DMS79 (cell line): Measurements from ENCODE around the gene NDUFA3.

Experiments
- DNase-seq: peaks from one replicate; lab custom pipeline; 2025; lab: John Stamatoyannopoulos, UW

The NDUFA3 gene

DNA sequence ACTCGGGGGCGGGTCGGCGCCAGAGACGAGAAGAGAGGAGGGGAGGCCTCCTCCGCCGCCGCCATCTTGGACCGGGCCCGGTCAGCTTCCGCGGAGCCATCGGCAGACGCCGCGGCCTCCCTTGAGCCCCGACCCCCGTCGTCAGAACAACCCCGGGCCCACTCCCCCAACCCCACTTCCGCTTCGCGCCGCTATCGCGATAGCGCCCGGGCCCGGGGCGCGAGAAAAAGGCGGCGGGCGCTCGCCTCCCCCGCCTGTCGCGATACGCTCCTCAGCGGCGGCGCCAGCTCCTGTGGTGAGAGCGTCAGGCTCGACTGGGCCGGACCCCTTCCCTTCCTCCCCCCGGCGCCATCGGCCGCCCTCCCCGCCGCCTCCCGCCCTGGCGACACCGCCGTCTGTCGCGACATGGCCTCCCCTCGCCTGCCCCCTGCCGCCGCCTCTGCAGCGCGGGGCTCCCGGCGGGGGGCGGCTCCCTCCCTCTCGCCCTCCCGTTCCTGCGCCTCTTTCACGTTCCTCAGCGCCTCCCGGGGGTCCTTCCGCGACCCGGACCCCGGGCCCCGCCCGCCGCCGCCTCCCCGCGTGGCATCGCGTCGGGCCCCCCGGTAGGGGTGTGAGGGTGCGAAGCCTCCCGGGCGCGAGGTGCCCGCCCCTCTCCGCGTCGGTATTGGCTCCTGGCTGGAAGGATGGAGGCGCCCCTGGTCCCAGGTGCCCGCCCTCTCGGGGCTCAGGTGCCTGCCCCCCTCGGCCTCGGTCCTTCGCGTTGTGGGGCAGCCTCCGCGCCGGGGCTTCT lies 35.2 kb downstream of the NDUFA3 start, which contains the start of gene CNOT3:
Gene CNOT3, plus strand, starts transcription at position 64 of the 790 bp plus-strand sequence. CDS start 5,217 bp downstream, outside the sequence.
- no peak for DNase-seq

DNA sequence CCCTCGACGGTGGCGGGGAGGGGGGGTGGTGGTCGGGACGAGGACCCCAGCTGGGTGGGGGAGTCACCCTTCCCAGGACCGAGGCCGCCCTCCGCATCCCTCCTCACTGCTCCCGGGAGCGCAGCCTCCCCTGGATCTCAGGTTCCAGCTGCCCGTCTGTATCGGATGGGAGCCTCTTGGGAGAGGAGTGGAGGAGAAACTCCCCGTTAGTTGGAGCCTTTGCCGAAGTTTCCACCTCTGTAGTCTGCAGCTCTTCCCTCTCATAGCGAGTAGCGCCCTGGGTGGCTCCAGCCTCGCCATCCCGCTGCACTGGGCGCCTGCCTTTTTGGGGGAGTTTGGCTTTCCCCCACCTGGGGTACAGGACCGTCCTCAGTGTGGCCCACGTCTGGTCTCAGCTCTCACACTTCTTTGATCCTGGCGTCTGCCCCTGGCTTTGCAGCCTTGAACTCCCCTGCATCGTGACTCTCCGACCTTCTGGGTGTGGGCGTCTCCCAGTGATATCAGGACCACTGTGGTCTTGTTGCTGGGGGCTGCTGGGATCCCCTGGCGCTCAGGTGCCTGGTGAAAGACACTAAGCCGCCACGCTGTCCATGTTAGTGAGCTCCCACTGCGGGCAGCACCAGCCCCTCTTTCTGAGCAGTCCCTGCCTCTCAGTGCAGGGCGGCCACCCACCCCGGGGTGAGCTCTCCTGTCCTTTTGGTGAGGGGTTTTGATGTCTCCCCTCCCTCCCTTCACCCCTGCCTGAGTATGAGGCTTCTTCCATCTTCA lies 36.0 kb downstream of the NDUFA3 start:
- DNase-seq = no peak

DNA sequence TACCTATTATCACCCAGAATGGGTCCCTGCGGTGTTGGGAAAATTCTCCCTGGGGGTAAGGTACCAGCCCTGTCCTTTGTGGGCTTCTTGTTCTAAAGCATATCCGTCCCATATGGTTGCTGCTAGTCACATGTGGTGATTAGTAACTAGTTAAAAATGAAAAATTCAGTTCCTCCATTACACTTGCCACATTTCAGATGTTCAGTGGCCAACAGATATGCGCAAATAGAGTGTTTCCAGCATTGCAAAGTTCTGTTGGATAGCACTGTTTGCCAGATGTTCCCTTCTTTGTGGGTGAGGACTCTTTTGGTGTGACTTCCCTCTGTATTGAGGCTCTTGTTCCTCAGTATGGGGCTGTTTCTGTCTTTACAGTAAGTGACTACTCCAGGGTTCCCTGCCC lies 38.7 kb downstream of the NDUFA3 start:
- no peak for DNase-seq

DNA sequence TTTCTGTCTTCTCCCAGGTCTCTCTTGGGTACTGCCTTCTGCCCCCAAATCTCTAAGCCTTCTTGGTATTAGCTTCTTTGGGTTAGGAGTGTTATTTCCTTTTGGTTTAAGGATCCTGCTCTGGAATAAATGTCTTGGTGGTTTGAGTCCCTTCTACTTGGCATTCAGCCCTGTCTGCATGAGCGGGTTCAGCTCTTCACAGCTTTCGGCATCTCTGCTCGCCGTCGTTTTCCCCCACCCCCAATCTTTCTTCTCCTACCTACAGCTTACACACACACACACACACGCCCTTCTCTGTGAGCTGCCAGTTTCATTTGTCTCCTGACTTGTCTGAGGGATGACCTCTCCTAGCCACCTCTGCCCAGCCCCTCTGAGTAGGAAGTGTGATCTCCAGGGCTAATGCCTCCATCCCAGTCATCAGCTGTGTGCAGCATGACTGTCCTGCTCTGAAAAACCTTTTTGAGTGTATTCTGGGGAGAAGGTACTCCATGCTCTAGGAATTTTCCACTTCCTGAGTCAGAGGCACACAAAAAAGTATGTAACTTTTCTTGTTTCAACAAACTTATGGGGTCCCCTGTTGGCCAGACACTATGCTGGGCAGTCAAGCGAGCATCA lies 39.6 kb downstream of the NDUFA3 start:
- DNase-seq = no peak

DNA sequence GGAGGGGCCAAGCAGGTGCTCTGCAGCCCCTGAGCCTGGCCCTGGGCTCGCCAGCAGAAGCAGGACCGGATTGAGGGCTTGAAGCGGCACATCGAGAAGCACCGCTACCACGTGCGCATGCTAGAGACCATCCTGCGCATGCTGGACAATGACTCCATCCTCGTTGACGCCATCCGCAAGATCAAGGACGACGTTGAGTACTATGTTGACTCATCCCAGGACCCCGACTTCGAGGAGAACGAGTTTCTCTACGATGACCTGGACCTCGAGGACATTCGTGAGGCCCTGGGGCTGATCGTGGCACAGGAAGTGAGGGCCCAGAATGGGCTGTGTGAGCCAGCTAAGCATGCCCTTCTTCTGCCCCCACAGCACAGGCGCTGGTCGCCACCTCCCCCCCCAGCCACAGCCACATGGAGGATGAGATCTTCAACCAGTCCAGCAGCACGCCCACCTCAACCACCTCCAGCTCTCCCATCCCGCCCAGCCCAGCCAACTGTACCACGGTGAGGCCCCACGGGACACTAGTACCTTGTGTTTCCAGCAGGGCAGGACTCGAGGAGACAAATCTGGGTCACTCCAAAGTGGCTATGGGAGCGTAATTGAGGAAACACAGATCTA lies 43.0 kb downstream of the NDUFA3 start:
- DNase-seq = no peak

DNA sequence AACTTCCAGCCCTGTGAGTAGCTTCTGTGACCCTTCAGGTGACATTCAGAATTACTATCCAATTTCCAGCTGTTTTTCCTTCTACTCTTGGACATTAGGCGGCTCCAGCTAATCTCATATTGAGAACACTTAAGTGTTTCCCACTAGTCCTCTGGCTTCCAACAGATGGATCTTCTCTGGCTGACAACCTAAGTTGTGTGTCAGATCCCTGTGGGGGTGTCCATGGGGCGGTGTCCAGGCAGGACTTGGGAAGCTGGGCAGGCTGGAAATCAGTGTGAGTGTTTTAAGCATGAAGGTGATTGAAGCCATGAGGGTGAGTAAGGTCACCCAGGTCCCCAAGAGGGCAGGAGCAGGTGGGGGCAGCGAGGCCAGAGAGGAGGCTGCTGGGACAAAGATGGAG lies 45.0 kb downstream of the NDUFA3 start:
- no peak for DNase-seq

DNA sequence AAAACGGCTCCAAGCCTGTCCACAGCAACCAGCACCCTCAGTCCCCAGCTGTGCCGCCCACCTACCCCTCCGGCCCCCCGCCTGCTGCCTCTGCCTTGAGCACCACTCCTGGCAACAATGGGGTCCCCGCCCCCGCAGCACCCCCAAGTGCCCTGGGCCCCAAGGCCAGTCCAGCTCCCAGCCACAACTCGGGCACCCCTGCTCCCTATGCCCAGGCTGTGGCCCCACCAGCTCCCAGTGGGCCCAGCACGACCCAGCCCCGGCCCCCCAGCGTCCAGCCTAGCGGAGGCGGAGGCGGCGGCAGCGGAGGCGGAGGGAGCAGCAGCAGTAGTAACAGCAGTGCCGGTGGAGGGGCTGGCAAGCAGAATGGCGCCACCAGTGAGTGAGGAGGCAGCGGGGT lies 45.5 kb downstream of the NDUFA3 start:
- no peak for DNase-seq

DNA sequence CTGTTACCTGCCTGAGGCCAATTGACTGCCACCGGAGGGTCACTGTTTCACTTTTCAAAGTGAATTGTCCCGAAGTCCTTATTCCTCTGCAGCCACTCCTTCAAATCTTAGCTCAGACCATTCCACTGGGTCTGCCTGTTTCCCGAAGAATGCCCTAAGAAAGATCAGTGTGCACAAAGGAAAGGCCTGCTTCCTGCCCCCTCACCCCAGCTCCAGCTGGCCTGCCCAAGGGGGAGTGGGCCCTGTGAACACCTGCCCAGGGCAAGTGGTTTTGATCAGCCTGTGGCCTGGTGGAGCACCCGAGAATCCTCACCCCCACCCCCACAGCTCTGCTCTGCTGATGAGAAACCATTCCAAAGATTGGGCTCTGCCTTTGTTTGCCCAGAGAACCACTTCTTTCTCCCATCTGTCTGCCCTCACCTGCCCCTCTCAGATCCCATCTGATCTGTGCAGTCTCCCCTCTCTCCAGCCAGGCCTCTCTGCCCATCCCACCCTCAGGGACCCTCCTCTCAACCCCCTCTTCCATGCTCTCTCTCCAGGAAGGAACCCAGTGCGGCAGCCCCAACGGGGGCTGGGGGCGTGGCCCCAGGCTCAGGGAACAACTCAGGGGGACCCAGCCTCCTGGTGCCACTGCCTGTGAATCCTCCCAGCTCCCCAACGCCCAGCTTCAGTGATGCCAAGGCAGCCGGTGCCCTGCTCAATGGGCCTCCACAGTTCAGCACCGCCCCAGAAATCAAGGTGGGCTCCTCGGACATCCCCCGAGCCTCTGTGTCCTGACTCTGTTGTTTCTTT lies 46.6 kb downstream of the NDUFA3 start:
- no peak for DNase-seq

DNA sequence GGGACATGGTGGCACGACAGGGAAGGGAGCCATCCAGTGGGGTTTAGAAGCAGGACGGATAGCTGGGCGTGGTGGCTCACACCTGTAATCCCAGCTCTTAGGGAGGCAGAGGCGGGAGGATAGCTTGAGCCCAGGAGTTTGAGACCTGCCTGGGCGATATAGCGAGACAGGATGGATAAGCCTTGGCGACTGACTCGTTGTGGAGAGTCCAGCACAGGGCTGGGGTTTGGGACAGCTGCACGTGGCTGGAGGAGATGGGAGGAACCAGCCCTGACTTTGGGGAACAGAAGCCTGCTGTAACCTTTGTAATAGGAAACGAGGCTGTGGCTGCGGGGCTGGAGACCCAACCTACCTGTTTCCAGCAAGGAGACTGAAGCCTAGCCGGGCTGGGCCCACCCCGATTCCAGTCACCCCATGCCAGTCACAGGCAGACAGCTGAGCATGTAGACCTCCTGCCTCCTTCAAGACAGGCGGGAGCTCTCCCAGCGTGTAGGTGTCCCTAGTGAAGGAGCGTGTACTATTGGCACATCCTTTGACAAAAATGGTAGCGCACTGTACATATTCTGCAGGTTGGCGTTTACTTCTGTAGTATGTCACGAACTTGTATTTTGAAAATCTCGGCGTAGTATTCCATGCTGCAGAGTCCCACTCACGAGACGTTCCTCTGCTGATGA lies 48.8 kb downstream of the NDUFA3 start:
- no peak for DNase-seq

DNA sequence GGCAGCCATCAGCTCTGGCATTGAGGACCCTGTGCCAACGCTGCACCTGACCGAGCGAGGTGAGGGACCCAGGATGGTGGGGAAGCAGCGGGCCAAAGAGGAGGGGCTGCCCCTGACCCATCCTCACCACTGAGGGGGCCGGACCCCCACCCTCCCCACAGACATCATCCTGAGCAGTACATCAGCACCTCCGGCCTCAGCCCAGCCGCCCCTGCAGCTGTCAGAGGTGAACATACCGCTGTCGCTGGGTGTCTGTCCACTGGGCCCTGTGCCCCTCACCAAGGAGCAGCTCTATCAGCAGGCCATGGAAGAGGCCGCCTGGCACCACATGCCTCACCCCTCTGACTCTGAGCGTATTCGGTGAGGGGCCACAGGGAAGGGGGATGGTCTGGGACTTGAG lies 49.6 kb downstream of the NDUFA3 start:
- no peak for DNase-seq

DNA sequence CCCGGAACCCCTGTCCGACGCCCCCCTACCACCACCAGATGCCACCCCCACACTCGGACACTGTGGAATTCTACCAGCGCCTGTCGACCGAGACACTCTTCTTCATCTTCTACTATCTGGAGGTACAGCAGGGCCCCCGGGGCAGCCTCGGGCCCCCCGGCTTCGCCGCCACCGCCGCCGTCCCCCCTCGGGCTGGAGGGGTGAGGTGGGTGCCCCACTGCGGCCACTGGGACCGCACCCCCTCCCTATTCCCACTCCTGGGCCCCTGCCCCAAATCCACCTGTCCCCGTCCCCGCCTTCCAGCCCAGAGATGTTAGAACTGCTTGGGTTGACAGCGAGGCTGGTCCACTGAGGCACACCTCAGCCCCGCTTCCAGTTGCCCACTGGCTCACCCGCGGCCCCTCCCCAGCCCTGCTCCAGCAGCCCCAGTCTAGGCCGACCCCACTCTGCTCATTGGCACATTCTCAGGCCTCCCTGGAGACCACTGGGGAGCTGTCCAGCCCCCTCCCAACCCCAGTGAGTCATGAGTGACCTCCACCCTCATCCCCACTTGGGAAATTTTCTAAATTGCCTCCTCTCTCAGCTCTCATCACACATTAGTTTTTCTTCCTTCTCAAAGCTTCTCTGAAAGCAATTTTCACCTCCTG lies 50.3 kb downstream of the NDUFA3 start:
- DNase-seq = no peak

DNA sequence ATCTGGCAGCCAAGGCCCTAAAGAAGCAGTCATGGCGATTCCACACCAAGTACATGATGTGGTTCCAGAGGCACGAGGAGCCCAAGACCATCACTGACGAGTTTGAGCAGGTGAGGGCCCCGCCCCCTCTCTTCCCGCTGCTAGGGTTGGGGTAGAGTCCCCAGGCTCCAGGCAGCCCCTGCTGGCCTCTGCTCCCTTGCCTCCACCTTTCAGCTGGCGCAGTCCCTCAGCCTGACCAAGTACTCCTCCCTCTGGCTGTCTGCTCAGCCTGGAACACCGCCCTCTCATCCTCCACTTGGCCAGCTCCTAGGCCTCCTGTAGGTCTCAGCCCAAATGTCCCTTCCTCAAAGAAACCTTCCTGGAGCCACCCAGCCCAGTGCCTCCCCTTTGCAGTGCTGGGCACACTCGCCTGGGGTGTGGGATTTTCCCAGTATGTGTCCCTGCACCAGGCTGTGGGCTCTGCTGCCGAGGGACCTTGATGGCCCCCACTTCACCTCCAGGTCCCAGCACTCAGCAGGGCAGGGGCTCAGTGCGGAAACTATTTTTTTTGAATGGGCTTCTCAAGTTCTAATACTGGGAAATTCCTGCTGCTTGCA lies 51.2 kb downstream of the NDUFA3 start:
- DNase-seq = no peak

DNA sequence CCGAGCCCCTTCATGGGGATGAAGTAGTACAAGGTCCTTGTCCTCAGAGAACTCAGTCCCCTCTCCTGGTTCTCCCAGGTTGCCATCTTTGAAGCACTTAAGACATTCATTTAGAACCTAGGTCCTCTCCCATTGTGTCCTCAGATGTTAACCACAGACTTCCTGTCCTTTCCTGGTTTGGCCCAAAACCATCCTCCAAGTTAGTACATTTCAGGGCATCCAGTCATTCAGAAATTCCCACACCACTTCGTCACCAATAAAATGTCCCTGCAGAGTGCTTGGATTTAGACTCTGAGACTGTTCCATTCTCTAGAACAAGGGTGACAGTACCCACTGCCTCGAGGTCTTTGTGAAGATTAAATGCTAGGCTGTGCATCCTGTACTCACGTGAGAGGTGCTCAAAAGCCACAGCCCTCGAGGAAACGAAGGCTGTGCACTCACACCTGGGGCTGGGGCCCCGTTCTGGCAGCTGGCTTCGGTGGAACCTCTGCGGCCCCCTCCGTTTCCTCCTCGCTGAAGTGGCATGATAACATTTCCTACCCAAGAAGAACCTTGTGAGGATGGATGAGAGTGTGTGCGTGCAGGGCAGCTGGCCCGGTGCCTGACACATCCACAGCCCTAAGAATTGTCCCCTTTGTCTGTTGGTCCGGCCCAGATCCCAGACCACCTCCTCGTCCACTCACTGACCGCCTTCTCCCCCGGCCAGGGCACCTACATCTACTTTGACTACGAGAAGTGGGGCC lies 52.1 kb downstream of the NDUFA3 start:
- no peak for DNase-seq

DNA sequence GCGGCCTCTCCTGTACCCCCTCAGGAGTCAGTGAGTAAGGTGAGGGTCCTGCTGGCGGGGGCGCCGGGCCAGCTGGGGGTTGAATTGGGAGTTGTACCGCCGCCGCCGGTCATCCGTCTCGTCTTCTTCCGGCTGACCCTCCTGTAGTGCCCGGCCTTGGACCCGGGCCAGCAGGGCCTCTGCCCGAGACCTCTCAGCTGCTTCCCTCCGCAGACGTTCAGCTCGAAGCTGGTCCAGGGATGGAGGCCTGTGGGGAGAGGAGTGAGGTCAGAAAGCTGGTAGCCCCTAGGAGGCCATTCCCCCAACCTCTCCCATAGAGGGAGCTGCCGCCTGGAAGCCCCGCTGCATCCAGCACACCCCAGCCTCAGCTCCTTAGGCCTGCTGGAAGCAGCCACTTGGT lies 53.0 kb downstream of the NDUFA3 start:
- no peak for DNase-seq

DNA sequence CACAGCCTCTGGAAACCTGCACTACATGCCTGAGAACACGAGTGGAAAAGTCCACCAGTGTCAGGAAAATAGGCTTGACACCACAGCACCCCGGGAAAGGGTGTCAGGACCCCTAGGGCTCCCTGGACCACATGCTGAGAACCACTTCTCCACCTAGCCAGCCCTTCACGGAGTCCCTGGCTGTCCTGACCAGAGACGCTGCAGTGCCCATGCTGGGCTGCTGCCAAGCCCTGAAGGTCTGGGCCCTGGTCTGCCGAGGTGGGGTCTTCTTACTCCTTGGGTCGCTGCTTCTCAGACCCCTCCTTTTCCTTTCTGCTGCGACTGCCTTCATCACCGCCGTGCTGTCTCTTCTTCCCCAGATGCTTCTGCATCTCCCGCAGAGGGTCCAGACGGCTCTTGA lies 53.8 kb downstream of the NDUFA3 start:
- no peak for DNase-seq

DNA sequence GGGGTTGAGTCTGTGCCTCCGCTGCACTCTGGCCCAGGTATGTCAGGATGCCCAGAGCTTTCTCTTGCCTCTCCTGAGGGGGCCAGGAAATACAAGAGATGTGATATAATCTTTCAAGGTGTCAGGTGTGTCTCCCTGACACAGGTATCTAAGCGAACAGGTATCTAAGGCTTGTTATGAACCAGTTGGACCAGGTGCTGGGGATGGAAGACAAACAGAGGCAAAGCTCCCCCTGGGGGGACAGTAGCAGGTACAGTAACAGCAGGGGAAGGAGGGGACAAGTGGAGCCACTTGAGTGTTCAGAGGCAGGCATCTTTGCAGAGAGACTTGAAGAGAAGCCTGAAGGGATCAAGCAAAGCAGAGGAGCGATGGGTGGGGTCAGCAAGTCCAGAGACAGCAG lies 54.3 kb downstream of the NDUFA3 start:
- no peak for DNase-seq
